OCI-LY7 (cell line): ENCODE results near the gene RAET1L. TPM values are rescaled to one million over a fixed set of nuclear protein-coding genes. Genes with fewer than 3 reads are reported as not detected.

Experiments used
- BruUV-seq: library from RNA; stranded (reverse); fragments of 400-500 nt; replicated peaks from 2 replicates; lab custom pipeline; 2021; lab: Mats Ljungman, UMichigan
- CTCF ChIA-PET: fragments of 300-600 bp; sonication (Branson Sonifier 250); formaldehyde crosslinking; loops from one replicate; lab custom pipeline; 2022; ENCODE audit warnings: antibody characterized with exemption; ENCODE audit not compliant: unreplicated experiment; lab: Charles Lee
- POLR2A ChIA-PET: fragments of 300-600 bp; sonication (Branson Sonifier 250); formaldehyde crosslinking; loops from one replicate; lab custom pipeline; 2022; ENCODE audit warnings: antibody characterized with exemption; lab: Charles Lee
- DNase-seq: peaks from one replicate; pipeline ENCODE4 v3.0.0-alpha.2; 2015; ENCODE audit warnings: low spot score
- H2AFZ ChIP-seq: fragments of 200-600 bp; sonication (generic), shearing (Covaris generic); 2 replicates; pipeline ENCODE4 v1.6.1; 2014; ENCODE audit warnings: mild to moderate bottlenecking, antibody characterized with exemption, low read length, moderate library complexity
- H3K27ac ChIP-seq: fragments of 200-600 bp; sonication (generic); 2 replicates; pipeline ENCODE4 v1.5.1; 2014; ENCODE audit warnings: mixed run types, low read depth, mild to moderate bottlenecking, moderate library complexity, low read length, inconsistent platforms; ENCODE audit not compliant: poor library complexity, severe bottlenecking
- H3K36me3 ChIP-seq: fragments of 200-600 bp; sonication (generic); 2 replicates; pipeline ENCODE4 v1.6.1; 2014; ENCODE audit warnings: mild to moderate bottlenecking, antibody characterized with exemption, low read length, moderate library complexity, mixed read lengths; ENCODE audit not compliant: insufficient read depth
- H3K4me1 ChIP-seq: fragments of 200-600 bp; sonication (generic); 2 replicates; pipeline ENCODE4 v1.5.1; 2014; ENCODE audit warnings: mild to moderate bottlenecking, low read length; ENCODE audit not compliant: insufficient read depth, poor library complexity, severe bottlenecking
- H3K4me2 ChIP-seq: fragments of 200-600 bp; sonication (generic); 2 replicates; pipeline ENCODE4 v1.6.1; 2014; ENCODE audit warnings: mild to moderate bottlenecking, low read length
- H3K4me3 ChIP-seq: fragments of 200-600 bp; sonication (generic); 2 replicates; pipeline ENCODE4 v1.5.1; 2014; ENCODE audit warnings: mild to moderate bottlenecking, low read depth, low read length; ENCODE audit not compliant: poor library complexity, severe bottlenecking
- H3K79me2 ChIP-seq: fragments of 200-600 bp; sonication (generic); 2 replicates; pipeline ENCODE4 v1.6.1; 2016; ENCODE audit warnings: low read depth, mild to moderate bottlenecking, low read length, moderate library complexity, mixed read lengths; ENCODE audit not compliant: insufficient read depth
- H3K9me2 ChIP-seq: fragments of 200-600 bp; sonication (generic); 2 replicates; pipeline ENCODE4 v1.6.1; 2016; ENCODE audit warnings: mild to moderate bottlenecking, low read length, mixed read lengths; ENCODE audit not compliant: insufficient read depth
- H3K9me3 ChIP-seq: fragments of 200-600 bp; sonication (generic); 2 replicates; pipeline ENCODE4 v1.6.1; 2014; ENCODE audit warnings: mild to moderate bottlenecking, mixed run types, low read length, mixed read lengths
- H4K20me1 ChIP-seq: fragments of 200-600 bp; sonication (generic); 2 replicates; pipeline ENCODE4 v1.6.1; 2014; ENCODE audit warnings: mild to moderate bottlenecking, antibody characterized with exemption, low read length, moderate library complexity, mixed read lengths; ENCODE audit not compliant: insufficient read depth
- CTCF ChIP-seq: fragments of 200-600 bp; sonication (generic); conservative IDR thresholded peaks from 2 replicates; pipeline ENCODE4 v1.5.1; 2014; ENCODE audit warnings: mild to moderate bottlenecking, antibody characterized with exemption, low read length, moderate library complexity, mixed read lengths
- EZH2phosphoT487 ChIP-seq: fragments of 200-600 bp; sonication (generic); IDR thresholded peaks from 2 replicates; pipeline ENCODE4 v1.6.1; 2018; ENCODE audit warnings: low read depth, borderline replicate concordance, mild to moderate bottlenecking, mixed run types, antibody characterized with exemption, low read length, moderate library complexity, mixed read lengths
- intact Hi-C: fragments of 100-400 bp; cut with micrococcal nuclease; formaldehyde crosslinking; loops from one replicate; pipeline ENCODE4 v1.10.0; 2022; ENCODE audit not compliant: unreplicated experiment
- total RNA-seq, 2 experiments: library from RNA; depleted of rRNA in 1 of 2; stranded (reverse); fragments of >200 nt in 1 of 2; shearing (Covaris generic) in 1 of 2; gene quantifications; 2 replicates each; pipeline ENCODE4 v1.2.3, GENCODE V29; 2014 to 2022

The RAET1L gene
- total RNA-seq, 2 experiments from 2014 or later = not detected

DNA sequence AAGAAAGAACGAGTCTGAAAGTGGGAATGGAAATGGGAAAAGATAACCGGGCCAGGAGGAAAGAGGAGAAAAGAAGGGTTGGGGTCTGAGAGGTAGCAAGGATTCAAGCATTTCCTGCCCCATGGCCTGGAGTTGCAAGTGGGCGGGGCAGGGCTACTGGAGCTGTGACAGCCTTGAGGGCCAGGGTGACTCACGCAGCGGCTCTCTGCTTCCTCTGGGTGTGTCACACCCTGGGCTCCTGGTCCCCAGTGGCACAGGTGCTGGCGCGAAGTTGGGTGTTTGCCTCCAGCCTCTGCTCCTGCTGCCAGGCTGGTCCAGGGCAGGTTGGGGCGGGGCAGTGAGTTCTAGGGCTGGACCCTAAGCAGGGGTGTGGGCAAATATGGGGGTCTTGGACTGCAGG, 46.9 kb upstream of the RAET1L start:
- H3K4me1 ChIP-seq = no peaks in the 10 kb centered on the region
- H3K9me2 ChIP-seq = no peaks in the 10 kb centered on the region
- H4K20me1 ChIP-seq = no peaks in the 10 kb centered on the region
- H3K36me3 ChIP-seq = no peaks in the 10 kb centered on the region
- ChIA-PET POLR2A (interaction anchor here (0.6 kb wide), 1 partner anchor 323 kb away, joined by 3 read pairs; no protein-coding TSS in a partner anchor), CTCF (interaction anchor here (2.1 kb wide), 1 partner anchor 8 kb away, joined by 10 read pairs; no protein-coding TSS in a partner anchor)
- TF ChIP-seq CTCF (no peak), EZH2phosphoT487 (no peak)
- no peaks in the 10 kb centered on the region for H3K9me3 ChIP-seq
- no peak overlapping the region for H3K4me2 ChIP-seq
- no peak overlapping the region for H3K4me3 ChIP-seq
- H2AFZ ChIP-seq = no peak overlapping the region
- BruUV-seq = no TSS peak
- no peaks in the 10 kb centered on the region for H3K79me2 ChIP-seq
- peak; percentile 11 for DNase-seq
- intact Hi-C loops = no loop called here
- no peak overlapping the region for H3K27ac ChIP-seq

DNA sequence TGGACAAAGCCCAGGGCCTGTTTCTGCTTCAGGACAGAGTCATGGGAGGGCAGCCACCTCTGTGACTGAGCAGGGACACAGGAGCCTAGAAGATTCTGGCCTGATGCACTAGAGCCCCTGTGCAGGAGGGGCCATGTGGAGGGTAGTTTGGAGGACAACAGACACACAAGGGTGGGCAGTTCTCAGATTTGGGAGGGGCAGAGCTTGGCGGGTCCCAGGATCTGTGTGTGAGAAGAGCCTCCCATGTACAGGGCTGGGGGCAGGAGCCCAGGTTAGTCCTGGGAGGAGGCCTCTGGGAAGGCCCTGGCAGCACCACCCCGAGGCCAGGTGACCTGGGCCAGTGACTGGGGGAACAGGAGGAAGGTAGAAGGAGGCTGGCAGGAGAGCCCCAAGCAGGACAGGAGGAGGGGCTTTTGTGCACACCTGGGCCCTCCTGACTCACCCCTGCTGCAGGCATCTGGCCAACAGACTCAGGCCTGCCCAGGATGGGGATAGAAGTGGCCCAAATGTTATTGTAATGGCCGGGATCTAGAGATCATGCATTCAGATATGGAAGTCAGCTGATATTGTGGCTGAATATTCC, 45.0 kb upstream of the RAET1L start:
- no peaks in the 10 kb centered on the region for H3K79me2 ChIP-seq
- no peaks in the 10 kb centered on the region for H3K36me3 ChIP-seq
- H3K9me2 ChIP-seq = no peaks in the 10 kb centered on the region
- H3K4me3 ChIP-seq = no peak overlapping the region
- BruUV-seq = no TSS peak
- no peaks in the 10 kb centered on the region for H3K4me1 ChIP-seq
- POLR2A ChIA-PET = interaction anchor here (0.6 to 1.1 kb wide), 2 partner anchors 49 to 202 kb away, joined by 3 read pairs; no protein-coding TSS in a partner anchor
- H4K20me1 ChIP-seq = no peaks in the 10 kb centered on the region
- intact Hi-C loops = loop anchor here (2.0 kb wide), 1 partner anchor 136 kb away; no protein-coding TSS in a partner anchor
- no peak for DNase-seq
- no peak overlapping the region for H3K27ac ChIP-seq
- H3K4me2 ChIP-seq = no peak overlapping the region
- TF ChIP-seq CTCF (no peak), EZH2phosphoT487 (no peak)
- no peaks in the 10 kb centered on the region for H3K9me3 ChIP-seq
- CTCF ChIA-PET = interaction anchor here (1.0 to 2.1 kb wide), 3 partner anchors 10 to 18 kb away, joined by 4 to 10 read pairs (median 6); no protein-coding TSS in a partner anchor
- no peak overlapping the region for H2AFZ ChIP-seq

- H2AFZ ChIP-seq = no peak overlapping the region
- no peaks in the 10 kb centered on the region for H3K79me2 ChIP-seq
- no TSS peak for BruUV-seq
- CTCF ChIA-PET = no interaction called here
- TF ChIP-seq EZH2phosphoT487 (no peak), CTCF (no peak)
- no peaks in the 10 kb centered on the region for H4K20me1 ChIP-seq
- no peak for DNase-seq
- H3K4me2 ChIP-seq = no peak overlapping the region
- H3K9me2 ChIP-seq = no peaks in the 10 kb centered on the region
- H3K9me3 ChIP-seq = no peaks in the 10 kb centered on the region
- intact Hi-C loops = loop anchor here (1.0 to 2.0 kb wide), 2 partner anchors 64 to 135 kb away; no protein-coding TSS in a partner anchor
- H3K4me1 ChIP-seq = no peaks in the 10 kb centered on the region
- H3K4me3 ChIP-seq = no peak overlapping the region
- H3K36me3 ChIP-seq = no peaks in the 10 kb centered on the region
- H3K27ac ChIP-seq = no peak overlapping the region
- POLR2A ChIA-PET = no interaction called here
Observed at GRCh38 chr6:150069706-150070105, 44.4 kb upstream of the RAET1L start.
